Activated CD4-positive, alpha-beta T cell treated with anti-CD3 and anti-CD28 coated beads for 4 hours (primary cell): ENCODE measurements around the gene SYNJ2.

Experiments
- DNase-seq, 2 donors: peaks; one replicate each; pipeline ENCODE4 v3.0.0-alpha.2; 2020

SYNJ2 gene

DNA sequence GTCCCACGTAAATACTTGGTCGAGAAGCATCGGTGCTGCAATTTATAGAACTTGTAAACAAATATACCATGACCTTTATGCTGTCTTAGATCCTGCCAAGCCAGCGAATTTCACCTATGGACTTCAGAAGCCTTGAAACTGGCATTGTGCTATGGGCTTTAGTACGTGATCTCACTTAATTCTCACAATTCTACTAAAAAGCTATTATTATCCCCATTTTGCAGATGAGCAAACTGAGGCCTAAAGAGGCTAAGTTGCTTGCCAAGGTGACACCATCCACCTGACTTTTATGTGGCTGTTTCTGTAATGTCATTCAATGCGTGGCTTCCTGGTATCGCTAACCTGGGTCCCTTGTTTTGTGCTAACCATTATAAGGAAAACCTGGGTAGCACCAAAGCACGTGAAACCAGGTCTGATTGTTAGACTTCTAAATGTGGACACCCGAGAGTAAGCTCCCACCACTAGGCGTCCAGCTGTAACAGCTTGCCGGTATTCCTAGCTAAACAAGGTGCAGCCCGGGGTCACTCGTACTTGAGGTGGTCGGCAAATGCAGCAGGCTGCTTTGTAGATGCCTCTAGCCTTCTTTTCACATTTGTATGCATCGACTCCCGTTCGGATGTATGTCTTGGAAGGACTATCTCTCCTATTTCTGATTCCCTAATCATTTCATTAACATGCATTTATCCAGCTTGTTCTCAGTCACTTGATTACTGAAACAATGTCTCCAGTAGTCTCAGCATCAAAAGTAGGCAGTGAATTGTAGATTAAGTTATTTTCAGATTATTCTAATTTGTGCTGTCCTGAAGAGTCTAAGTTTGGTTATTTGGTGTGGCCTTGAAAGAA, 1.1 kb downstream of the SYNJ2 start:
- DNase-seq: no peak

DNA sequence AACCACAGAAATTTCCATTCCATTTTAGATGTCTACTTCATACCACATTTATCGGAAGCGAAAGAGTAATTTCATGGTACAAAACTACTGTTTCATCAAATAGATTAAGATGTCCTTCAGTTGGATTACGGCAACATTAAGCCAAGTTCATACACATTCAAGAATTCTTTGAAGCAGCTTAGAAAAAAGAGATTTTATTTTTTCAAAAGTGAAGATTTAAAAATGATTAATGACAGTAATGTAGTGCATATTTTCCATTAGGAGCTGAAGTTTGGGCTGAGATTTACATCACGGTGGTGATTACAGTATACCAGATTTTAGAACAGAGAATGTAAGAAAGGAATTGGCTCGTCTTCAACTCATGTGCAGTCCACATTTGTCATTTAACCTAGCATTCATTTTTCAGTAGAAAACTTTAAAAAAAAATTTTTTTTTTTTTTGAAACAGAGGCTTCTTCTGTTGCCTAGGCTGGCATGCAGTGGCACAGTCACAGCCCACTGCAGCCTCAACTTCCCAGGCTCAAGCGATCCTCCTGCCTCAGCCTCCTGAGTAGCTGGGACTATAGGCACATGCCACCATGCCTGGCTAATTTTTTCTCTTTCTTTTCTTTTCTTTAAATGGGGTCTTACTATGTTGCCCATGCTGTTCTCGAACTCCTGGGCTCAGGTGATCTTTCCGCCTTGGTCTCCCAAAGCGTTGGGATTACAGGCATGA, 1.9 kb downstream of the SYNJ2 start:
- DNase-seq: no peak

DNA sequence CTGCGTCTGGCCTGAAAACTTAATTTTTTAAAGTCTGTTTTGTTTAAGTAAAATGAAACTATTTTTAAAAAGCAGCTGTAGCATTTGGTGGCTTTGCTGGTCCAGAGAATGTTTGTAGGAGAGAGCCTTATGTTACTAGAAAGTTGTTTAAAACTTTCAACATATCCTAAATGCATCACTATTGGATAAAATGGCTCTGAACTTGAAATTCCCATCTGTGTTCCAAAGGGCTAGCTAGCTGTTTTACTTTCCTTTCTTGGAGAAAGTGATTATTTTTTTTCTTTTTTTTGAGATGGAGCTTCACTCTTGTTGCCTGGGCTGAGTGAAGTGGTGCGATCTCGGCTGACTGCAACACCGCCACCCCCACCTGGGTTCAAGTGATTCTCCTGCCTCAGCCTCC, 2.5 kb downstream of the SYNJ2 start:
- no peak for DNase-seq

DNA sequence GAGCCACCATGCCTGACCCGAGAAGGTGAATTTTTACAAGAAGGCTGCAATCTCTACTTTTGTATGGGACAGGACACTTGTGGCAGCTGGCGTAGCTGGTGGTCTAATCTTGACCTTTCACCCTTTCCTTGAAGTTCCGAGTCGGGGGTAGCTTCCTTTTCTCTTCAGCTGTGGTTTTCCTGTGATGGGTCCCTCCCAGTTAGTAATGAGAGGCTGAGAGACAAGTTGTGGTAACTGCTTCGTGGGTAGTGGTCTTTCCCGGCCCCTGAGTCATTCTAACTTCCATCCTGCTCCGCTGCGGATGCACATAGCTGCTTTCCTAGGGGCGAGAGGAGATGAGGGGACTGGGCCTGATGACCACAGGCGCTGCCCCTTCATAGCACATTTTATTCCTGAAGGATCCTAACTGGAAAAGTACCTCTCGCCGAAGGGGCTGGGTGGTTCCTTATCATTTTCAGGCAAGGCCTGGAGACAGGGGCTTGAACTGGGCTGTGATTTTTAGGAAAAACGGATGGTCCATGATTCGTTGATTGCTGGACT, 3.1 kb downstream of the SYNJ2 start:
- no peak for DNase-seq

DNA sequence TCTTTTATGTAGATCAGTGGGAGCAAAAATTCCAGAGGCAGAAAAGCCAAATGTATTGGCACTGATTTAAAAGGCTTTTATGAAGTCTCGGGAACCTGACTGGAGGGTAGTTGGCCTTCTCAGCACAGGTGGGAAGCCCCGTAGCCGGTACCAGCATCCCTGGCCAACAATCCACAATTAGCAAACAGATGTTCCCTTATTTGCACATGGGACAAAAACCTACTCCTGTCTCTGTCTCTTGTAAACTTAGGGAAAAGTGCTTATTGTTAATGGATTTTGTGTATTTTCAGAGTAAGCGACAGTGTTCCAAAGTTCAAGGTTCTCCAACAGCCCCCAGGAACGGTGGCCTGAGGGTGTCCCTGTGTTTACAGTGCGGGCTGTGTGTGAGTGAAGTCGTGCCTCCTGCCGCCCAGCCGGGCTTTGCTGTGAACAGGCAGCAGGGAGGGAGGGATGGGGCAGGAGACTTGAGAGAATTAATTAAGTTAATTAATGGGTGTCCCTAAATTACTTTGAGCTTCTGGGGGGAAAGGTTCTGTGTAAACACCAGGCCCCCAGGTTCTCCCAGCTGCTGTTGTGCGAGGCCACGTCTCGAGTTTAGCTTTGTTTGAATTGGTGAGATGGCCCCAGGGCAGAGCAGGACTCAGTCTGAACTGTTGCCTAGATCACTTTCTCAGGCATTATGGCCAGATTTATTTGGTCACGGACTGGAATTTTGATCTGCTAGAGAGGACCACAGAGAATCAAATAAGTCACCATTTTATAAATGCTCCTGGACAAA, 3.9 kb downstream of the SYNJ2 start:
- no peak for DNase-seq

DNA sequence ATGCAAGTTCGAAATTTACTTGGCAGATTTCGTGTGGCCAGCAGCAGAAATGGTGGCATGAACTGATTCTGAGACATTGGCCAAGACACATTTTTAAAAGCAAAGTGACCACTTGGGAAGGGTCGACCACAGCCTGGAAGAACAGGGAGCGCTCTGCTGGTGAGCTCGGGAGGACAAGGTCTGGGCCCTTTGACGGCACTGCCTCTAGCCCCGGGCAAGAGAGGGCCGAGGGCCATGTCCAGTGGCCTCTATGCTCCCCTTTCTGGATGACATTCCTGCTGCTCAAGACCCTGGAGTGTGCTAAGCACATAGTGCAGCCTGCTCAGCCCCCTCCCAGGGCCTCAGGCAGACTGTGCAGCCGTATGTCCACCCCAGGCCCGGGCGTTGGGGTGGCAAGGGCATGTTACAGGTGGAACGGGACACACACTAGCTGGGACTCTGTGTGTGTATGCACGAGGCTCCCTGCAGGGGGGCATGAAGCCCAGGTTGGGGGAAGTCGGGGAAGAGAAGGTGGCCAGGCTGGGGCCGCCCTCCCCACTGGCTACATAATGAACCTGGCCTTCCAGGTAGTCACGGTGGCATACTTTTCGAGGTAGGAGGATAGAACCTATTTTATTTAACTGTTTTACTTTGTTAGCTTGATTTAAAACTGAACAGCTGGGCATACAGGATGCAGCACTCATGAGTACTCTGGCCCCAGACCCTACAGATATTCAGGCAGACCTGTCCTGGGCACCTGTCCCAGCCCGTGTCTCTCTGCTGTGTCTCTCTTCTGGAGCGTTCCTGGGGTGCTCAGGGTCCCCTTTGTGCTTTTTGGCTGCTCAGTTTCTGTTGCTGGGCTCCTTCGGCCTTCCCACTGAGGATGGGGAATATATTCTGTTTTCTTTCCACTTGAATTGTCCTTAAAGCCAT, 6.4 kb downstream of the SYNJ2 start:
- no peak for DNase-seq

DNA sequence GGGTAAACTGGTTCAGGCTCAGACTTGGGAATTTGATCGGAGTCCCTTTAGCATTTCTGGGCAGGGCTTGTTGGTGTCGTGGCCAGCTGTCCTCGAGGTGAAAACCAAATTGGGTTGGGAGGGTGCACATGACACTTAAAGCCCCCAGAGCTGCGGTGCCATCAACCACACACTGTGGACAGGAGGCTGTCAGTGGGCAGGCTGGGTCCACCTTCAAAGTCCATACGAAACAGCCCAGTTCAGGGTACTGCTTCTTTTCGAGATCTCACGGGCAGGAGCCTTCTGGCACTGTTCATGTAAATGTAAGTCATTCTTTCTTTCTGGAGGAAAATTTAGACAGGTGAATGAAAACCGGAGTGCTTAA, 7.0 kb downstream of the SYNJ2 start:
- DNase-seq: no peak

DNA sequence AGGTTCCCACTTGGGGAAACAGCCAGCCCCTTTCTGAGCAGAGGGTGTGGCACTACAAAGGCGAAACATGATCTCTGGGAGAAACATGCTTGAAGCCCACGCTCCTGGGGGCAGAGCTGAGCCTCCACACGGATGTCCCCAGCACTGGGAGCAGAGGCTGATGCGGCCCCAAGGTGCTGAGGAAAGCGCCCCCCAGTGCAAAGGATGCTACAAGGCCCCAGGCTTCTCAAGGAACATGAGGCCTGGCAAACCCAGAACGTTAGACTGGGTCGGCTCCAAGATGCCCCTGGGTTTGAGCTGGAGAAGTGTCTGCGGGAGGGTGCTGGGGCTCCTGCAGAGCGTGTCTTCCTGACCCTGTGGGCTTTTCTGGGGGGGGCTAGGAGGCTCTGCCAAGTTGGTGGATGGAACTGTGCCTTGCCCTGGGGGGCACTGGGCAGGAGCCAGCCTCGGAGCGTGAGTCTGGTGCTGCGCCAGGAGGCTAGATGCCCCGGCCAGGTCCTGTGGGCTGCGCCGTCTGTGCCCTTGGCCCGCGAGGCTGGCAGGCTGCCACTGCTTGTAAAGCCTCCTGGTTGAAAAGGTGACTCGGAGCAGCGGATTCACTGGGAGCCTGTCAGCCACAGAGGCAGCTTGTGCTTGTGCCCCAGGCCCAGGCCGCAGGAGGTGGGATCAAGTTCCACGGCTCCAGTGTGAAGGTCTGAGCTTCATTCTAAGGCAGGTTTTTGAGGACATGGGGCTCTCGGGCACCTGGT, 8.1 kb downstream of the SYNJ2 start:
- DNase-seq: no peak

DNA sequence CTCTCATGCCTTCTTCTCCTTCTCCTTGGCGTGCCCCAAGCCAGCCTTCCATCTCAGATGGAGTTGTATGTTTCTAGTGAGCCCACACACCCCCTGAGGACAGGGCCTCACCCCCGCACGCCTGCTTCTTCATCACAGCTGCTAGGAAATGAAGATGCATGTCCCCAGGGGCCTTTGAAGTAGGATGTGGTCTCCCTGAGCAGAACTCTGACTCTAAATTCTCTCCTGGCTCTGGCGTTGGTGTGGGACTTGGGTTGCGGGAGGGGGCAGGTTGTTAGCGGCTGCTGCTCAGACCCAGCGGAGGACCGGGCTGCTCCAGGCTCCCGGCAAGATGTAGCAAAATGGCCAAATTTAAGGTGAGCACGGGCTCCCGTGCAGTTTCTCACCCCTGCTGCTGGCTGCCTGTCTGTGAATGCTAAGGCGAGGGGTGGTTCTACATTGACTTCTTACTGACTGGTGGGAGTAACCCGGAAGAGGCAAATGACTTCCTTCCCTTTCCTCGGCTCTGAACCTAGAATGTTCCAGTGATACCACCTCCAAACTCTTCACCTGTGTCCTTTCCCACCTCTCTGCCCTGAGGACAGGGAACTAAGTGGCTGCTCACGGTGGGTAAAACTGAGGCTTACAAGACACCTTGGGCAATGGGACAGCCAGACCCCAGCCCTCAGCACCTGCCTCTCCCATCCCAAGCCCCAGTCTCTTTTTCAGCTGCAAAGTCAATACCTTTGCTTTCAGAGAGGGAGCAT, 8.8 kb downstream of the SYNJ2 start:
- peak; percentile 49 to 53 for DNase-seq

DNA sequence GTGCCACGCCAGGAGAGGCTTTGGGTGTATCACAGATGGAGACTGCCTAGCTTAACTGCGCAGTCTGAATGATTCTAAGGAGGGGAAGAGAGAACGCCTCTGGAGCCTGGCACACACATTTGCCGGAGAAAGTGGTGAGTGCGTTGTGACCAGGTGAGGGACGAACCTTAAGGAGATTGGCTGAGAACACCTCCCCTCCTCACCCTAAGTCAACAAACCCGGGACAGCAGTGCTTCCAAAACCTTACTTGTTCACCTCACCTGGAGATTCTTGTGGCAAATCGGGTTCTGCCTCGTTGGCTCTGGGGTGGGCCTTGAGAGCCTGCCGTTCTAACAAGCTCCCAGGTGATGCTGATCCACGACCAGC, 9.4 kb downstream of the SYNJ2 start:
- no peak for DNase-seq

DNA sequence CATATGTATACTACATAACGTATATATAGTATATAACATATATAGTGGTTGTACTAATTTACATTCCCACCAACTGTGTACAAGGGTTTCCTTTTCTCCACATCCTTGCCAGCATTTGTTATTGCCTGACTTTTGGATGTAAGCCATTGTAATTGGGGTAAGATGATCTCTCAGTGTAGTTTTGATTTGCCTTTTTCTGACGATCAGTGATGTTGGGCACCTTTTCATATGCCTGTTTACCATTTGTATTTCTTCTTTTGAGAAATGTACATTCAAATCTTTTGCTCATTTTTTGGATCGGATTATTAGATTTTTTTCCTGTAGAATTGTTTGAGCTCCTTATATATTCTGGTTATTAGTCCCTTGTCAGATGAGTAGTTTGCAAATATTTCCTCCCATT, 11.4 kb downstream of the SYNJ2 start:
- no peak for DNase-seq

DNA sequence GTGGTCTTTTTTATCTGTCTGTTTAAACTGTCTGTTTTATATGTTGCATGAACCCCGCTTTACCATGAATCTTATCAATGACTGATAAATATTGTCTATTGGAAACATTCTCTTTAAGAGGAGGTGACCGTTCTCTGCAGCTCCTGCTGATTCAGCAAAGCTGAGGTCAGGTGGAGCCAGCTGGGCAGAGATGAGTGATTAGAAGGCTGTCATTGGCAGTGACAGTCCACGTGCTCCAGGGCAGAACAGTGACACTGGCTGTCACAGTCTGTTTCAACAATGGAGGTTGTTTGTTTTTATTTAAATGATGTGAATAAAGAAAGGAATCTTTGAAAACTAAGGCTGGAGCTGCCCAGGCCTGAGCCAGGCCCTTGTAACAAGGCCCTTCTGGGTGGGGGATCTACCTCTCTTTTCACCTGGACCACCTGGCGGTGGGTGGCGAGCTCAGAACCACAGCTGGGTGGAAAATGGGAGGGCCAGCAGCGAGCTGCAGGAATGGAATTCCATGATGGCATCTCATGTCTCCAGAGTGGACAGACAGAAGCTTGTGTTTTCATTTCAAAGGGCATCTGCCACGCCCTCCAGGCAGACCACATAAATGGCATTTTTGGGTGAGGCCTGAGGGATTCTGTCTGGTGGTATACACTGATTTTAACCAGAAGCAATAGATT, 12.6 kb downstream of the SYNJ2 start:
- no peak for DNase-seq

DNA sequence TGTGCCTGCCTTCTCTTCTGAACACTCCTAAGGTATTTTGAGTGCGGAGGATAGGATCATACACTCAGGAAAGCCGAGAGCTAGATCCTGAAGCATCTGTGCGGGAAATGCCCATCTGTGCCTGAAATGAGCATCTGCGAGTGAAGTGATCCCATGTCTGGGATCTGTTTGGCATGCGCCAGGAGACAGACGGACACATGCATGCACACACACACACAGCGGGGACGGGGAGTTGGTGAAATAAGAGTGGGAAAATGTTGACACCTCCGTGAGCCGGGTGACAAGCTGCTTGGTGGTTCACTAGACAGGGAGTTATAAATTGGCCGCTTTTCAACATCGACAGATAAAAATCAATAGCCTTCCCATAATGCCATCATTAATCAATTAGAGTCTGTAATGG, 13.8 kb downstream of the SYNJ2 start:
- DNase-seq: no peak

DNA sequence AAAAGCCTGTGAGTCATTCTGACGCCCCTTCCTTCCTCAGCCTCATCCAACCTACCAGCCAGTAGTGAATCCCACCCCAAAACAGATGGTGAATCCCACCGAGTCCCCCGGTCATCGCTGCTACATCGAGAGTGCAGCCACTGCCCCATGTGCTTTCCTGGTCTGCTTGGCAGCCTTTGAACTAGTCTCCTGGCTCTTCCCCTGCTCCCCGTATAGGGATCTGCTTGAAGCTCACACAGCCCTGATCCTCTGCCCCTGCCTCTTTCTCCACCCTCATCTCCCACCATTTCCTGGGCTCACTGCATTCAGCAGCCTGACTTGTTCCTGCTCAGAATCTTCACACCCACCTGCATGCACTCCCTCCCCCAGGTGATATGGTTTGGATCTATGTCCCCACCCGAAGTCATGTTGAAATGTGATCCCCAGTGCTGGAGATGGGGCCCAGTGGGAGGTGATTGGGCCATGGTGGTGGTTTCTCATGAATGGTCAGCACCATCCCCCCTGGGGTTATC, 14.6 kb downstream of the SYNJ2 start:
- no peak for DNase-seq

DNA sequence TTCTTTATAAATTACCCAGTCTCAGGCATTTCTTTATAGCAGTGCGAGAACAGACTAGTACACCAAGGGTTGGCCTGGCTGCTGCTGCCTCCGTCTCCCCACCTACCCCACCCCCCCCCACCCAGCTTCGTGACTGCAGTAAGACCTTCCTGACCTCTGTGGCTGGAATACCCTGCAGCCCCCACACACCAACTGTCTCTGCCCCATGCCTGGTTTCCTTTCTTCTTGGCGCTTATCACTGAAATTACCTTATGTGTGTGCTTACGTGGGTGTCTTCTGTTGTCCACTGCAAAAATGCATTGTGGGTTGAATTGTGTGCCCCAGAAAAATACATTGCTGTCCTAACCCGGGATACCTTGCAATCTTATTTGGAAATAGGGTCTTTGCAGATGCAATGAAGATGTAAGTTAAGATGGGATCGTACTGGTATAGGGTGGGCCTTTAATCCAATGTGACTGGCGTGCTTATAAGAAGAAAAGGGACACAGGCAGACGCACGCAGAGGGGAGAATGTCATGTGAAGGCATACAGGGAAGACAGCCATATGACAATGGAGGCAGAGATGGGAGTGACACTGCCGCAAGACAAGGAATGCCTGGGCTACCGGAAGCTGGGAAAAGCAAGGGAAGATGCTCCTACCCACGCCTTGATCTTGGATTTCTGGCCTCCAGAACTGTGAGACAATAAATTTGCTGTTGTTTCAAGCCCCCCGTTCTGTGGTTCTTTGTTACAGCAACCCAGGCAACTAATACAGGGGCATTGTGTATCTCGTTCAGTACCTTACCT, 15.4 kb downstream of the SYNJ2 start:
- no peak for DNase-seq

DNA sequence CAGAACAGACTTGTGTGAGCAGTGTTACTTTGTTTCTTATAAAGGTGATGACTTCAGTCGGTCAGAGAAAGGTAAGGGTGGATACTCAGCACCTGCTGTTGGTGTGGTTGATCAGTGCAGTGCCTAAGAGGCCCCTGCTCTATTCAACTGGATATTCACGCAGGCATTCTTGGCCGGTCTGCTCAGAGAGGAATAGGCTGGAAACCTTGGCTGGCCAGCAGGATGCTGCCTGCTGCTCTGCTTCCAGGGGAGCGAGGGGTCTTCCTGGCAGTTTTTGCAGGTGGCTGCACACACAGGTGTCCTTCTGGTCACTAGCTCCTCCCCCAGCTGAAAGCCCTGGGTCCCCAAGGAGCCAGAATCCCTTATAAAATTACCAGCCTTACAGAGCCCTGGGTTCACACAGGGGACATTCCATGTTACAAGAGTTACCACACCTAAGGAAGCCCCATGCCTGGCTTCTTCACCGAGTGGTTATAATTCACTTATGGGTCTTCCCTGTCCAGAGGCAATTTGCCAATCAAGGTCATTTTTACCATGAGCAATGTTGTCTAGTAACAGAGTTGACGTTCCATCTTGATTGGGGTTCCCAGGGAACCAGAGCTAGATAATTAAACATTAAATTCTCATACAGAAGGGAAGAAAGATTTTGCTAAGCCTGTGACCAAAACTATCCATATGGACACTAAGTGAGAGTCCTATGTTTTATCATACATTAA, 16.4 kb downstream of the SYNJ2 start:
- DNase-seq: no peak

DNA sequence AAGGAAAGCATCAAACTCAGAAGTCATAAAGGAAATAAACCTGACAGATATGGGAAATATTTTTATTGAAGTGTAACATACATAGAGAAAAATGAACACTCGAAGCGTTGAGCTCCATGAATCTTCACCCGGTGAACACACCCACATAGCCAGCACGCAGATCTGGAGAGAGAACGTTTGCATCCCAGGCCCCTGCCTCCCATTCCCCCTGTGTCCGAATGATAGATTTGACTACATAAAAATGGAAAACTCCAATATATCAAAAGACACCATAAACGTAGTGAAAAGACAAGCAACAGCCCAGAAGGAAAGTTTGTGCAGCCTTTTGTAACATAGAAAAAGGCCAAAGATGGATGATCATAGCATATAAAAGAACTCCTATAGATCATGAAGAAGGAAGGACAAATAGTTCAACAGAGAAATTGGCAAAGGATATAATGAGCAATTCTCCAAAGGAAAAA, 17.1 kb downstream of the SYNJ2 start:
- no peak for DNase-seq
